ENCODE measurements around the gene GABRA4.
A peak's percentile ranks its signal among the peaks of the same experiment; 100 is the strongest.

GRCh38 chr4:46975812-46976553 is 17.4 kb downstream of the GABRA4 start:
- TF ChIP-seq POLR2A (IDR thresholded peaks at IDR 0.05; ENCODE audit: low read depth, low read length) (no peak), TAF1 (IDR thresholded peaks at IDR 0.05; ENCODE audit: low read depth, low read length) (0 out of 2 replicates have a peak, but pooled peaks have one; percentile 47)

All from GM12891 (cell line).